NCI-H1694 treated with DMSO at 0.1 percent for 48 hours (cell line): ENCODE data around the gene FRMD4A.

ENCODE experiments used
- DNase-seq: peaks from one replicate; lab custom pipeline; 2025; lab: John Stamatoyannopoulos, UW

Gene FRMD4A

GRCh38 chr10:13612654-13613373 lies 717.9 kb downstream of the FRMD4A start:
- DNase-seq: no peak

GRCh38 chr10:13608246-13608853 lies 722.4 kb downstream of the FRMD4A start:
- DNase-seq: no peak

- no peak for DNase-seq
Measured at GRCh38 chr10:13604357-13605040, 726.2 kb downstream of the FRMD4A start.

GRCh38 chr10:13597909-13598308 lies 732.8 kb downstream of the FRMD4A start:
- no peak for DNase-seq

- DNase-seq: no peak
Measured at GRCh38 chr10:13594641-13595040, 736.1 kb downstream of the FRMD4A start.
